Measurements from ENCODE around the gene NHS.

Gene NHS

DNA sequence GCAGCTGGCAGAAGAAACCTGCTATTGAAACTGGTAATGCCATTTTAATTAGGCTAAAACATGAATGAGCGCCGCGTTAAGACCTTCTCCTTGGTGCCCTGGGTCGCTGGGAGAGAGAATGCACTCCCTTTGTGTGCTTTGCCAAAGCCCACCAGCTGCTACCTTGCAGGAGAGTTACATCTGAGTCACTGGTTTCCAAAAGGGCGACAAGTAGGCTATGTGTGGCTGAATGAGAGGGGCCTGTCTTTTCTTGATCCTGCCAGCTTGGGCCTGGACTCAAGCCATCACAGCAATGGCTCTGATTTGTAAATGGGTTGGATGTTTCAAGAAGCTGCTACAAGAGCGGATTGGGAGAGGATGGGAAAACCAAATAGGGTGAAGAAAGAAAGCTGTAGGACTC lies 81.5 kb downstream of the NHS start:
- DNase-seq: no peak

DNA sequence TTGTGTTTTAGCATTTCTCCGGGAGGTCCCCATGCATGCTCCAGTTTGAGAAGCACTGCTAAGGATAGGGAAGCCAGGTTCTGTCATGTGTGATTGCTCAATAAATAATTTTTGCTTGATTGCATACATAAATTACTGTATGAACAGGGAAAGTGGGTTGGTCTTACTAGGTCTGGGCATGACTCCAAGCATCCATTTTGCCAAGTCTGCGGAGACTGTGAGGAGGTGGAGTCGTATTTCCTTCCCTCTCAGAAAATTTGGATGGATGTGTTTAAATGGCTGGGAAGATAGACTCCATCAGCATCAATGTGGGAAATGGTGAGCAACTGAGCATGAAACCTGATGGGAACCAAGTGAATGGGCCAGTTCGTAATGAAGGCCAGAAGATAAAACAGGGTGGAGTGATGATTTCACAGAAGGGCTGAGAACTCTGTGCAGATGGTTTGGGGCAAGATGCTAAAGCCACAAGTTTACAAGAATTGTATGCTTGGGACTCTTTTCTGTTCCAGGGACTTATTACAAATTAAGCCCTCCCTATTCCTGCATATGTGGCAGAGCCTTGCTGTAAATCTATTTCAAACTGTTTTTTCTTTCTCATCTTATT lies 84.1 kb downstream of the NHS start:
- no peak for DNase-seq

DNA sequence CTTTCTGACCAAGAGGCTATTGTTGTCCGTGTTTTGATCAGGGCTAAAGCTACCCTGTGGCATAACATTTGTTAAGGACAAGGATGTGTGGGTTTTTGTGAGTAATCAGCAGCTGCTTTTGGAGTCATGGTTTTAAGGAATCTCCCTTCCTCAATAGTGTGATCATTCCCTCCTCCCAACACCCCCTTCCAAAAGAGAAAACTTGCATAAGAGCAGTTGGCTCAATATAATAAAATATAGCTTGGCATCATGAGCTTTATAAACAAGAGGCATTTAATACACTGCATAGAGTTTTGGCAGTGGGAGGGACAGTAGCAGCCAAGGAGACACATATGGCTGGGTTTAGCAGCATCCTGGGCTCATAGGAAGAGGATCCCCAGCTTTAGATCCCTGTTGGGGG lies 84.7 kb downstream of the NHS start:
- no peak for DNase-seq

DNA sequence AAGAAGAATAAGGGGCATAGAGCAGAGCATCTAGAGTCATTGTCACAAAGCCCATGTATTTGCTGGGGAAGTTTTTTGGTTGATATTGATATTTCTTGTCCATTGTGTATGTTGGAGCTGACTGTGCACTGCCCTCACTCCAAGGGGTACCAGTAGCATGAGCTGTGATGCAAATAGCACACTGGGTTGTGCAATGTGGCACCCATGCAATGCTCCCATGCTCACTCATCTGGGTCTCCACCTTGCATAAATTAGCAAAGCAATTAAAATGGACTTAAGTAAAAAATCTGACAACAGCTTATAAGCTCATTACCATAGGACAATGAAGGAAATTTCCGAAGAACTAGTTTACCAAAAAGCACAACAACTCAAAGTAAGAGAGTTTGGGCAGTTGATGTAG lies 87.9 kb downstream of the NHS start:
- no peak for DNase-seq

DNA sequence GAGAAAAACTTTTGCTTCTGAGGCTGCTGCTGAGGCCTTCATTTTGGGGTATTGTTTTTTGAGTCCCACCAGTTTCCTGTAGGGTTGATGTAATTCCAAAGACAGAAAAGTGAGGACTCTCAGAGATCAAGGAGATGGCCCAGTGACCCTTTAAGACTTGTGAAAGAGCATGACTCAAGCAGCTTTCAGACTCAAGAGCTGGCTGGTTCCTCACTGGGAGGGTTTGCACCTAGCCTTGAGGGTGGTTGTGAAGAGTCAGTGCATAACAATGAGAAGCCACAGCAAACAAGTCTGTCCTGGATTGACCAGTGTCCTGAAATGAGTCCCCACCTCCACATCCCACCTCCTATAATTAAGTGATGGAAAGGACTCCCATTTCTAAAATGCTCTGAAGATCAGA lies 89.2 kb downstream of the NHS start:
- DNase-seq: no peak

DNA sequence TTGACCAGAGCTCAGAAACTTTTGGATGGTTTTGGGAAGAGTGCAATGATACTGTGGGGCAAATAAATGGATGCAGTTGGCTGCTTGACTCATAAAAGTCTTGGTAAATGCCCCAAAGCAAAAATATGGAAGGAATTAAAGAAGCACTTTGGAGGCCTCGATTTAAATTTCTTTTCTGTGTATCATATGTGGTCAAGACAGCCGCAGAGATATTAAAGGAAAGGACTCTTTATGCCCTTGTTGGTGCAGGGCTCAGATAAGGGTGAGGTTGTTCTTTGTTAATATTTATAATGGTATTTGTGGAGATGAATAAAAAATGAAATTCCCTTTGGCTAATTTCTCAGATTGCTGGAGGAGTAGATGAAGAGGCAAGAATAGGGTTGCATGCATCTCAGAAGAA lies 90.2 kb downstream of the NHS start:
- no peak for DNase-seq

DNA sequence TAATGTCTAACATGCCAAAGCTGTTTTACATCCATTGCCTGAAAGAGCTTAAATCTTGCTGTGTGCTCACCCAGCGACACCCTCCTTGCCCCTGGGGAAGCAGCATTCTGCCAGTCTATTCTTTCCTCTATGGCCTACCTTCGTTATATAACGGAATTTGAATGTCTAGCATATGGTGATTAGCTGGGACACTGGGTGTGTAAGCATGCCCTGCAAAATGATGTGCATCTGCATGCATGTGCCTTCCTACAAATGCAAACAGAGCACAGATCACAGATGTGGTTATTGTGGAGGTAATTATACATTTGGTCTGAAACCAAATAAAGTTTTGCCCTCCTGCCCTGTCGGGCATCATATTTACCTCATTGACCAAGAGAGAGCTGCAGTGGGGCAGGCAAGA lies 90.8 kb downstream of the NHS start:
- DNase-seq: no peak

DNA sequence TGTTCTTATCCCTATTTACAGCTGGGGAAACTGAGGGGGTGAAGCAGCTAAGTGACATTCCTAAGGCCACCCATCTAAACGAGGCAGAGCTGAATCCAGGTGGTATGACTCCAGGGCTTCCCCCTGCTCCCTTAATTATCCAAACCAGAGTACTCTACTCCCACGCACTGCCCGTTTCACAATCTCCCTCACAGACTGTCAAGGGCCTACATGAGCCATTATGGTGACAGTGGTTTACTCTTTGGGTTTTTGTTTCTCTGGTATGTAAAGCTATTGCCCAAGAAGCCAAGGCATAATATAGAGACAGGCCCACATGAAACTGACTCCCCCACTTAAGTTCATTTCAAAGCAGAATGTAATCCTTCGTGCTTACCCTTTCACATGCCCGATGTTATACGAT lies 95.1 kb downstream of the NHS start:
- no peak for DNase-seq

DNA sequence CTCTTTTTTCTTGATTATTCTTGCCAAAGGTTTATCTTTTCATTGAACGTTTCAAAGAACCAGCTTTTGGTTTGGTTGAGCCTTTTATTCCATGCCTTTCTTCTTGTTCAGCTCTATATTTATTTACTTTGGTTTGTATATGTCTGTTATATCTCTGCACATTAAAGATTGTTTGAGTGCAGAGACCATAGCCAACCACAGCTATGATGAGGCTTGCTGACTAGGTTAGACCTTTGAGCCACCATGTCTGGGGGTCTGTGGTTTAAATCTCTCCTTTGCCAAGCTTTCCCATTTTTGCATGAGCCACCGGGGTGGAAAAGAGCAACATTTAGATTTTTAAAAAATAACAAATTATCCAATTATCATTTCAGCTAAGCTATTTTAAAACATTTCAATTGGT lies 96.1 kb downstream of the NHS start:
- no peak for DNase-seq

DNA sequence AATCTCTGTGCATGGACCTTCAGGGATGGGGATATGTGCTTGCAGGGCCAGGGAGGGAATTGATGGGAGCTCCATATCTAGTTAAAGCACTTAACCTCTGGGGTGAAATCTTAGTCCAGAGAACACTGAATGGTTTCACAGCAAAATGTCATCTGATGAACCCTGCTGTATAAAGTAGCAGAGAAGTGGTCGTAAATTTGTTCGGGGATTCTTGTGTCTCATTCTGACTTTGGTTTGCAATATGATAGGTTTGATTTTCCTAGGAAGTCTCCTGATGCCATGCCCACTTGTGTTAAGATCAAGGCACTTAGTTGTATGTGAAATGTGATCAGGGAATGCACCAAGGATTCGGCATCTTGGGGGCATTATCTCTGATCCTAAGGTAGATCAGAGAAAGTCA lies 96.9 kb downstream of the NHS start:
- no peak for DNase-seq

DNA sequence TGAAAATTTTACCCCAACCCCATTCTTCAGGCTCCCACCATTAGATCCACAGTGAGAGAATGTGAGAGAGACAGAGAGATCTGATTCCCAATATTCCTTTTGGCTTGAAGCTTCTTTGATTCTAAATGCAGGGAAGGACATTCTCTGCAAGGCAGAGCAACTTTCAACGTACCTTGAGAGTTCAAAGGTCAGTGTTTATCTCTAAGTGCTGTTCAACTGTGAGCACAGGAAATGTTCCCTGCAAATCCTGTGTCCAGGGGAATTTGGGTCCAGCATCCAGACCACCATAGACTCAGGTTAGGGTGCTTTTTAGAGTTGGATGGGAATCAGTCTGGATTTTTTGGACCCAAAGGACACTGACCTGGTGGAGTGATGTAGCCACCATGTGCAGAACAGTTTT lies 97.4 kb downstream of the NHS start:
- no peak for DNase-seq

DNA sequence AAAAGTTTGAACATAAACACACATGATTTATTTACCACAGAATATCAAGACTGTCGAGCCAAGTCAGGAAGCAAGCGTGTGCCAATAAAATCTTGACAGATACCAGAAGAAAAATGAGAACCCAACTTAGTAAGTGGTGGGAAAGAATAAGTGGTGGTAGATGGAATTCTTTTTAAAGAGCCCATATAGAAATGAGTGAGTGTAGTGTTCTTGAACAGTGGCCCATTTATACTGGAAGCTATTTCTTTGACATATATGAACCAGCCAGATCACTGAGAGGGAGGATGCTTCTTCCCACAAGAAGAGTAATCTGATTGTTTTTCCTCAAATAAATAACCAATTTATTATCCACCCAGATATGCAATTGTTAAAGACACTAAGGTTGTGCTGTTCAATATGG lies 98.0 kb downstream of the NHS start:
- DNase-seq: no peak

DNA sequence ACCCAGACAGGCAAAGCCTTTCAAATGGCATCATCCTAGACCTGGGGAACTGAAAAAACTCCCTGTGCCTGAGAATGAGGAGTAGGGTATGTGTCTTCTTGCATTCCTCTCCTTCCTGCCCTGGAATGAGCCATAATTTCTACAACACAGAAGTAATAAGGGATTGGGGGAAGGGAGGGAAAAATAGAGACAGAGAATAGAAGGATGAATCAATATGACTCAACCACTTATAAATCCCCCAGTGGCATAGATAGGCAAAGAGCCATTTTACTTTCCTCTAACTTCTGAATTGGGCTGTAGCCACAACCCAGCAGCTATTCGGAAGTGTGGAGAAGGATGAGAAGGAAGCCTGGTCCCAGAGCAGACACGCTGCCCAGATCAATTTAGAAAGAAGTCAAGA lies 99.9 kb downstream of the NHS start:
- DNase-seq: no peak

DNA sequence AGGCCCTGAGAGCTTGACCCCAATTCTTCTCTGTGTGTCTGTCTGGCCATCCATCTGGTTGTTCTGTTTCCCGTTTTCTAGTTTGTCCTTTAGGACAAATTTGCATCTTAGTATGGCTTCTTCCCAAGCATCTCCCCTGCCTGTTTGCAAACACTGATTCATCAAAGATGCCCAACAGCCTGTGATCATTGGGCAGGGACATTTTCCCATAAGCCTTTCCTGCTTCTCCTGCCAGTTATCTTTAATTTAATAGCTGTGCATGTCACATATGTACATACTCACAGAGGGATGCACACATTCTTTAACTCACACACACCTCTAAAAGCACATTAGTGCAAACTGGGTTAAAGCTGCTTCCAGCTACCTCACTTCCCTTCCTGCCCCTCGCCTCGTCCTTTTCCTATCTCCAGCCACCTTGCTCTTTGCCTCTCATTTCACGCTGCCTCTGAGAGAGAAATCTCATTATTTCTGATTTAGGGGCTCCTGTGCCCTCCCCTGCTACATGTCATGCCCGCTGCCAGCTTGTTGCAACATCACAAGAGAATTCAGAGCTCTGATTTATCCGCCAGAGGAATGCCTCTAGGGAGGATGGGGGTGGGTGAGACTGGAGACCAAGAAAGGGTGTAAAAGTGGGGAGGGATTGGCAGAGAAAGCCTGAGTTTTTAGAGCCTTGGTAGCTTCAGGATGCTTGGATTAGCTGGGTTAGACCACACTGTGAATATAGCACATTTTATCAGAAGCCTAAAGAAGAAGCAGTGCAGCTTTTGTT lies 100.6 kb downstream of the NHS start:
- no peak for DNase-seq

DNA sequence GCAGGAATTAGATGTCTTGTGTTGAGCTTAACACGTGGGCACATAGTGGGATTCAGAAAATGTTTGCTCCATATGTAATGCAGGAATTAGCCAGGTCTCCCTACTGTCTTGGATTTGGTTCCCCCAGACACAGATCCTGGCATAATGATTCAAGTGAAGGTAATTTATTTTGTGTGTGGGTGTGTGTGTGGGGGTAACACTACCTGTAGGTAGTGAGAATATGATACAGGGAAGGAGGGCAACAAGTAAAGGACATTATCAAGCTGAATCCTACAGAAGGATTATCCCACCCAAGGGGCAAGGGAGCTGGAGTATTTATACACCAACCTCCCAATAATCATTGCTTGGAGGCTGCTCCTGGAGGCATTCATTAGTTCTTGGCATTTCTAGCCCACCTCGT lies 101.4 kb downstream of the NHS start:
- DNase-seq: no peak

DNA sequence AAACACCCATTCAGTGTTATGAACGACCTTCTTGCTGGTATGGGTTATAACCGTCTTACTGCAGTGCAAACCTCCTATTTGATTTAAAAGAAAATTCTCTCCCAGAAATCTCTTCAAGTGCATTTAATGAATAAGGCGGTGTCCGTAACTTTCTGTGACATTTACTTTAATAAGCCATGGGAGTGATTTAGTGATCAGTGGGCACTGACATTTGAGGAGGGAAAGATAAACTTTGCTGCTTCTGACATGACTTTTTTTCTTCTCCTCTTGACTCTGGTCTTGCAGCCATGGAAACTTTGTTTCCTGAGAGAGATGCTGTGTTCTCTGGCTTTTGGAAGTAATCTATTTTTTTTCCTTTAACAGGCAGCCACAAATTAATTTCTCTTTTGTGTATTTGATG lies 106.1 kb downstream of the NHS start:
- DNase-seq: no peak

DNA sequence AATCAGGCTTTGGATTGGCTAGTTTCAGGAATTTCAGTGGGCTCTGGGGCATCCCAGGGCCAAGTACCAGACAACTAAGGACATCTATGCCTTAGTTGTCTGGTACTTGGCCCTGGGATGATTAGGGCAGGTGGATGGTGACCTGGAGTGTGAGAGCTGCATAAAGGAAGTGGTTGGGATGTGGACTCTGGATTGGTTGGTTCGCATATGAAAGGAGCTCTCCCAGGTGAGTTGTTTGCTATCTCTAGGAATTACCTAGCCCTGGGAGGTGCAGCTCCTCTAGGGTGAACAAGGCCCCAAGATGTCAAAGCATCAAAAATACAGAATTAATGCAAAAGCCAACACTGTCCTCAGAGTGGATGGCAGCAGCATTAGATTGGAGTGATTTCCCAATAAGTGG lies 109.6 kb downstream of the NHS start:
- no peak for DNase-seq

DNA sequence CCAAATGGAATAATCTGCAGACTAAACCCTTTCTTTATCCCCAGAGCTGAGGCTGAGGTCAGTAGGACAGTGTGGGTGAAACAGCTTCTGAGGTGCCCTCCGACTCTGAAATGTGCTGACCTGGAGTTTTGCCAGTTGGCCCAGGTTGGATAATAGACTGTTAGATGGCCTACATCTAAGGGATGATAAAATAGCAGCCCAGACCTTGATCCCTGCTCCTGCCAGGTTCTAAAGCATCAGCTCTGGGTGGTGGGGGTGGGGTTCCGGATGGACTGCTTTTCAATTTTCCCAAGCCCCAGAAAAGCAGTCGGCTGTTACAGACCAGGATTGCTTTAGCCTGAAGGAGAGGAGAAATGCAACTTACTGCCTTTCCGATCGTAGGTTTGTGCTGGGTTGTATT lies 110.4 kb downstream of the NHS start:
- no peak for DNase-seq

DNA sequence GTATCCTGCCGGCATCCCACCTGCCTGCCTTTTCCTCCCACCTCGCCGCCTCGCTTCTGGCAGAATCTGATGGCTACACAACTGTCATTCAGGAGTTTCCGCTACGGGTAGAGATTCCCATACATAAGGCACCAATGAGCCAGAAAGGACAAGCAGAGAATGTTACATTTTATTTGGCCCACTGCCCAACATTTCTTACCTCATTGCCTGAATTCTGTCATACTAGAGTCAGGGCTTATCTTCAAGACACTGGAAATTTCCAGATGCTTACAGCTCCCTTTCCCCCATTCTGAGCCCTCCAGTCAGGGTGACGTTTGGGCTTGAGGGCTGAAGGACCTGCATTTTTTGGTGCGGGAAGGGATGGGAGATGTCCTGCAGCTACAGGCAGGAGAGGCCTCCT lies 113.0 kb downstream of the NHS start:
- DNase-seq: no peak

DNA sequence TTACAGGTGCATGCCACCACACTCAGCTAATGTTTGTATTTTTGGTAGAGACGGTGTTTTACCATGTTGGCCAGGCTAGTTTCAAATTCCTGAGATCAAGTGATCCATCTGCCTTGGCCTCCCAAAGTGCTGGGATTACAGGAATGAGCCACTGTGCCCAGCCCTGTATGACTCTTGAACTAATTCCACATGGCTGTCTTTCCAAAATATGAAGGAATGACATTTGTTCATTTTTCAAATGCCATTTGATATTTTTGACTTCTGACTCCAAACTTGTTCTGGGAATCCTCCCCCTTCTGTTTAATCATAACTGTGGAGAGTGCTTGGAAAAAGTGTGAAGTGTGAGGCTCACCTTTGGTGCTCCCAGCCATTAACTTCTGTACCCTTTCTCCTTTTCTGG lies 119.2 kb downstream of the NHS start:
- DNase-seq: no peak

DNA sequence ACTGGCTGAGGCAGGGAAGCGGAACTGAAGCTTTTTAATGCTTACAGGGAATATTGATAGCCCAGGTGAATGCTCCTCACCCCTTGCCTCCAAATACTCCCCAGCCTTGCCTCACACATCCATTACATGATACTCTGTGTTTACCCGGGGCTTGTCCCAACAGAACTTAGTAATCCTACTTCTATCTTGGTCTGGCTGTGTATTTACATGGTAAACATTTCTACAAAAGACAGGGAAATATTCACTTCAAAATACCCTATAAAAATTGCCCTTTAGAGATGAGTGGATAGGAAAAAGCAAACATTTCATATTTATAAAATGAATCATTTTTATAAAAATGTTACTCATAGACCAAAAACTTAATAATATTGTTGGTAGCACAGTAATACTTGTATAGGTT lies 120.1 kb downstream of the NHS start:
- DNase-seq: no peak

DNA sequence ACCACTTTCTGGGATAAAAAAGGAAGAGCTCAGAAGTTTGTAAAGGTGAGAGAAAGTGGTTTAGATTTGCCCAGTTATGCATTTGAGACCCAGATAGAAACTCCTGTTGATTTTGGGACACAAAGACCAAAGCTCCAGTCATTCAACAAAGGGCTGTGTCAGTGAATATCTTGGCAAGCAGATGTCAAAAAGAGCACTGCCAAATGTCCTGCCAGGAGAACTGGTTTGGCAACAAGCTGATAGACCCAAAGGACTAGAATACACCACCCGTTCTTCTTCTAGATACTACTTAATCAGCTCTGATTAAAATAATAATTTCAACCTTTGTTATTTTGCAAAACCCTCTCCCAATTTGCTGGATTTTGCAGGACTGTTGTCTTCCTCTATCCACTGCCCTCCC lies 121.4 kb downstream of the NHS start:
- DNase-seq: no peak

DNA sequence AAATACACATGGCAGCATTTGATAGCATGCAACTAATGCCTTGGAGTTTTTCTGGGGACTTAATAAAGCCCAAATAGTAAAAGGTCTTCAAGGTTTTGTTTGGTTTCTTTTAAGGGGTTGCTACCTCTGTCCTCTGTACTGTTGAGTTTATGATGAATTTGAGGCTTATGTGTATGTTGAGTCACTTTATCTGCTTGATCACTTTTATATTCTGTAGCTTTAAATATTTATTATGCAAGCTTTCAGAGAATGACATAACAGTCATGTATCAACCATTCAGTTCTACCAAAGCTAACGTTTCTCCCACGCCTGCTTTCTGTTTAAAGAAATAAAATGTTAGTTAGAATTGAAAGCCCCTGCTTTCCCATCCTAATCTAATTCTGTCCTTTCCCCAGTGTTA lies 122.2 kb downstream of the NHS start:
- DNase-seq: no peak

DNA sequence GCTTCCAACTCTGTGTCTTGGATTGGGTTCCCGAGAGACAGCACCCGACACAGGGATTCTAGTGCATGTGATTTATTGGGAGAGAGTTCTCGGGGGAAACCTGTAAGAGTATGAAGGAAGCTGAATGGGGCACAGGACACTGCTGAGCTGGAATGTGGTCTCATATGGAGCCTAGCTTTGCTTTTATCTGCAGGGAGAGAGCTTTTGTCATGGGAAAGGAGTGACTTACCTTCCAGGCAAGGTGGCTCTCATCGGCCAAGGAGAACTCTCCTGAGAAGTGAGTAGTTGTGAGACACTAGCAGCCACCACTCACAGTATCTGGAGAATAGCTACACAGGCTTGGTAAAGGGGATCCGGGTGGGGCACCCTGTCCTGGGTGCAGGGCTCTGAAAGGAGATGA lies 124.5 kb downstream of the NHS start:
- DNase-seq: no peak

DNA sequence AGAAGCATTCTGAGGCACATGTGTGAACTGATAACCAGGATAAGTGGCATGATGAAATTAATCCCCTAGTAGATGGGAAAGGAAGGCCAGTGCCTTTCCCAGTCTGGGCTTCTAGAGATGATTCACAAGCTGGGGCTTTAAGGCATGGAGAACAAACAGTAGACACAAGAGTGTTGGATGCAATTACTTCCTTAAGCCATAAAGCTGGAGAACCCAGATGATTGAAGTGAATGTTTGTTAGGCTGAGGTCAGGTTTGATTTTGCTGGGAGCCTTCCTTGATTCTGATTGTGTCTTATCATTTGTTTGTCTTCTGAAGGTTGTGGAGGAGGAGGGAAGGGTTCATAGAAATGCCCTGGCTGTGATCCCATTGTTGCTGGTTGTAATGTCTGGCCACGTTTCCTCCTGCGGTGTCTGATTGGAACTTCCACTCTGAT lies 125.2 kb downstream of the NHS start:
- no peak for DNase-seq
